AG04449 (cell line): ENCODE results near the gene APOC3.

Experiments
- CTCF ChIA-PET: fragments of 350-600 bp; formaldehyde crosslinking; extraction: SDS; loops from one replicate; lab custom pipeline; 2021; ENCODE audit warnings: antibody characterized with exemption; lab: Yijun Ruan, JAX
- POLR2A ChIA-PET: fragments of 400-600, 350-600 bp; formaldehyde crosslinking; extraction: SDS; loops from one replicate; lab custom pipeline; 2020; ENCODE audit warnings: antibody characterized with exemption, inconsistent platforms; lab: Yijun Ruan, JAX
- DNase-seq: peaks from one replicate; pipeline ENCODE4 v3.0.0-alpha.2; 2010; ENCODE audit warnings: low read depth, low spot score
- H3K4me3 ChIP-seq: 2 replicates; pipeline ENCODE4 v1.5.1; 2011; ENCODE audit warnings: low read depth, mild to moderate bottlenecking, control low read depth, low read length
- CTCF ChIP-seq: IDR thresholded peaks from one replicate; pipeline ENCODE4 v1.5.1; 2011; ENCODE audit warnings: mild to moderate bottlenecking, moderate library complexity, low read length, control low read depth, inconsistent platforms; ENCODE audit not compliant: insufficient read depth; ENCODE audit errors: missing control alignments

The APOC3 gene

DNA sequence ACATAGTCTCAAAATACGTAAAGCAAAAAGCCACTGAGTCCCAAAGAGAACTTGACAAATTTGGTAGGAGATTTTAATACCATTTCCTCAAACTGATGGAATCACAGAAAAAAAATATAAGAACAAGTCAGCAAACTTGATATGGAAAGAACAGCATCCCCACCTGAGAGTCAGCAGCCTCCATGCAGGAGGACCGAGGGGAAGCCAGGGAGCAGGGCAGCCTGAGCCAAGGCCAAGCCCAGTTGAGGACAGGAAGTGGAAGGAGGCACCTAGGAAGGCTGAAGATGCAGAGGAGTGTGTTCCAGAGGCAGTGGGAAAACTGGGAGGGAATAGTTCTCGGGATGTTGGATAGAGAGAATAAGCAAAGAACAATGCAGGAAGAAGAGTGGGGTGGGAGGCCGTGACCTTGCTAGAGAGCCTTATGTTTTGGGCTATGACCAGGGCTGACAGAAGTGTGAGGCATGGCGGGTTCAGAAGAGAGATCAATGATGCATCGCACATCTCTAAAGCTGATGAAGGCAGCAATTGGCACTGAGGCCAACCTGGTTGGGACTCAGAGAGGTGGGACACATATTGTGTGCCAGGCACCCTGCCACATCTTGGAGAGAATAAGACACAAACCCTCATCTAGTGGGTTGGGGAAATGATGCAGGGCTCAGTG lies 22.0 kb upstream of the APOC3 start:
- CTCF ChIA-PET: interaction anchor here (0.8 kb wide), 1 partner anchor 16 kb away, joined by 3 read pairs; the partner anchor contains the start of gene APOA5
- POLR2A ChIA-PET: no interaction called here
- no peak for TF ChIP-seq CTCF
- no peak for DNase-seq
- no peak overlapping the region for H3K4me3 ChIP-seq

DNA sequence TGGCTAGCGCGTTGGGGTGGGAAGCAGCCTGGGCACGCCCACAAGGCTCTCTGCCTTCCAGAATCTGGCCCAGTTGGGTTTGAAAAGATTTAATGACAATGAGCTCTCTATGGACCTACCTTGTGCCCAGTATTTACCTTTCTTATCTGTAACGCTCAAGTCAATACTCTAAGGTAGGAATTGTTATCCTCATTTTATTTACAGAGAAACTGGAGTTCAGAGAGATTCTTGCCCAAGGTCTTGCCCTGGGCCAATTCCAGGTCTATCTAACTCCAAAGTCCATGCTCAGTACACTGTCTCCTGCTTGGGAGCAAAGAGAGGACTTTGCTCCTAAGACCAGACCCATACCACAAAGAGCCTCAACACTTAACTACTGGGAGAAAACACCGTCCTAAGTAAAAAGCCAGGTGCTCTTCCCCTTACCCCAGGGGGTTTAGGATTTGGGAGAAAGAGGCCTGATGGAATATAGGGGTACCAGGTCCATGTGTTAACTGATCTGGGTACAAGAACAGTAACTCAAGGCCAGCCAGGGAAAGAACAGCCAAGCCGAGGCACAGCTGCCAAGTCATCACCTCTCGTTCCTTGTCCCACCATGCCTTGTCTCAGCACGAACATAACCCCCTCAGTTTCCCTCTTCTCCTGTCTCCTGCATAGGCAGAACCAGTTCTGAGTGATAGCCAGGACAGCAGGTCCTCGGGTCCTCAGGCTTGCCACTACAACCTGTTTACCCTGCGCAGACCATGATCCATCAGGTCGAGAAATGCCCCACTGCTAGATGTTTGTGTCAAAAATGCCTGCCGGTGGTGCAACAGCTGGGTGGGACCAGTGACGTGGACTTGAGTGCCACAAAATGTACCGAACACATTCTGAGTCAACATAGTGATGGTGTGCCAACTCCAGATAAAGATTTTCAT lies 21.2 kb upstream of the APOC3 start:
- ChIA-PET CTCF (interaction anchor here (0.8 to 3.1 kb wide), 2 partner anchors 17 to 18 kb away, joined by 3 to 12 read pairs; partner anchors contain the start of gene APOA5), POLR2A (no interaction called here)
- DNase-seq: no peak
- H3K4me3 ChIP-seq: no peak overlapping the region
- TF ChIP-seq CTCF: no peak

DNA sequence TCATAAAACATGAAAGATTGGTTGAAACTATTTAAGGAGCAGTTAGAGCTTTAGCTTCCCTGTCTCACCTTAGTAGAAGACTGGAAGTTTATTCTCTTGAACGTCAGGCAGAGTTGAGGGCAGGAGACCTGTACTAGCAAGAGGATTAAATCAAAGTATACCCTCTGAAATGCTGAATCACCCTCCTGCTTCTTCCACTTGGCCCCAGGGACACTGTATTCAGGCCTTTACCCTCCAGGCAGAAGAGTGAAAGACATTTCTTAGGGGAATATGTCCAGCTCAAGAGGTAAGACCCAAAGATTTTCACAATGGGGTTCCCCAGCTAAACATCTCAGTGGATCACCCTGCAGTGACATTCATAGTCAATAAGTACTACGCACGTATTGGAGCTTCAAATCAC lies 18.5 kb upstream of the APOC3 start:
- no peak overlapping the region for H3K4me3 ChIP-seq
- TF ChIP-seq CTCF: no peak
- ChIA-PET POLR2A (no interaction called here), CTCF (interaction anchor here (0.7 to 3.1 kb wide), 3 partner anchors 11 to 23 kb away, joined by 3 to 12 read pairs (median 3); partner anchors contain the start of genes APOA5 and ZPR1)
- no peak for DNase-seq

DNA sequence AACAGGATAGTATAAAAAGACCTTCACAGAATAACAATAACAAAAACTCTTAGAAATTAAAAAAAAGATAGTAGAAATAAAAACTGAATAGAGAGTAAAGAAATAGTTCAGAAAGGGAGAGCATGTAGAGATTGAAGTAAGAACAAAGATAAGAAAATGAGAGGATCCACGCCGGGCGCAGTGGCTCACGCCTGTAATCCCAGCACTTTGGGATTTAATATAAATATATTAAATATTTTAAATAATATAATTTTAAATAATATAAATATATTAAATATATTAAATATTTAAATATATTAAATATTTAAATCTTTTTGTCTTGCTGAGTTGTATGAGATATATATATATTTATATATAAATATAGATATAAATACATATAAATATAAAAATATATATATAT lies 17.6 kb upstream of the APOC3 start:
- no peak overlapping the region for H3K4me3 ChIP-seq

DNA sequence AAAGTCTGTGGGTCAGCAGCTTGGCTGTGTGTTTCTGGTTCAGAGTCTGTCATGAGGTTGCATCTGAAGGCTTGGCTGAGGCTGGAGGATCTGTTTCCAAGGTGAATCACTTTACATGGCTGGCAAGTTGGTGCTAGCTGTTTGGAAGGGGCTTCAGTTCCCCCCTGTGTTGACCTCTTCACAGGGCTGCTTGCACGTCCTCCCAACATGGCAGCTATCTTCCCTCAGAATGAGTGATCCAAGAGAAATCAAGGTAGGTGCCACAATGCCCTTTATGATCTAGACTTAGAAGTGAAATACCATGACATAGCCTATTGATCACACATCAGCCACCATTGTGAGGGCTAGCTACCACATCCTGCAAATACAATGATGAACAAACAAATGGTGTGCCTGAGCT lies 16.5 kb upstream of the APOC3 start:
- DNase-seq: no peak
- ChIA-PET CTCF (interaction anchor here (2.0 to 2.7 kb wide), 2 partner anchors 22 to 23 kb away, joined by 10 to 25 read pairs; partner anchors contain the start of gene APOA5), POLR2A (no interaction called here)
- no peak overlapping the region for H3K4me3 ChIP-seq
- no peak for TF ChIP-seq CTCF

More for the DNA sequence above, 17.6 kb upstream of the APOC3 start:
- TF ChIP-seq CTCF: no peak
- DNase-seq: no peak
- POLR2A ChIA-PET: no interaction called here
- CTCF ChIA-PET: interaction anchor here (2.0 to 2.7 kb wide), 2 partner anchors 21 to 24 kb away, joined by 10 to 25 read pairs; partner anchors contain the start of gene APOA5
